ENCODE results near the gene COTL1.

The COTL1 gene

DNA sequence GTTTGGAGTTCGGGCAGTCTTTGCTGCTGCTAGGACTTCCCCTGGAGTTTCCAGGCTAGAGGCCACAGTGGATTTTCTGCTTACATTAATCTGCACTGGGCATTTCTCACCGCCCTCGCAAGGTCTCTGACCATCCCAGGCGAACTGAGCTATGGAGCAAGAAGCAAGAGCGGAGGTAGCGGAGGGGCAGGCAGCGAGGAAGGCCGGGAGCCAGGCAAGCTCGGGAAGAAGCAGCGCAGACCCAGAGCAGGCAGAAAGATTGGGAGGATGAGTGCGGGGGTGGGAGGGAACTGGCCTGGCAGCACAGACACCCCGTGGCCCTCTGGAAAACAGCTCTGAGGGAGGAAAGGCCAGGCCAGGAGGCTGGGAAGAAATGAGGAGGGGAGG lies 3.8 kb downstream of the COTL1 start:
- DNase-seq (ENCODE audit: low spot score) = no peak

GRCh38 chr16:84613408-84614072 lies 4.3 kb downstream of the COTL1 start:
- DNase-seq (ENCODE audit: low spot score) = no peak

DNA sequence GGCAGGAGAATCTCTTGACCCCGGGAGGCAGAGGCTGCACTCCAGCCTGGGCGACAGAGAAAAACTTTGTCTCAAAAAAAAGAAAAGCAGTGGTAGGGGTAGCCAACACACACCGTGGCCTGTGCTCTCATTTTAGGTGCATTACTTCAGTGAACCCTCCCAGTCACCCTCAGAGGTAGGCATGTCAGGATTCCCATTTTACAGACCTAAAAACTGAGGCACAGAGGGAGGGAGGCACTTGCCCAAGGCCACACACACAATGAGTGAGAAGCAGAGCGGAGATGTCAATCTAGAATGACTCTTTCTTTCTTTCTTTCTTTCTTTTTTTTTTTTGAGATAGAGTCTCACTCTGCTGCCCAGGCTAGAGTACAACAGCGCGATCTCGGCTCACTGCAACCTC lies 5.2 kb downstream of the COTL1 start:
- DNase-seq (ENCODE audit: low spot score) = no peak

DNA sequence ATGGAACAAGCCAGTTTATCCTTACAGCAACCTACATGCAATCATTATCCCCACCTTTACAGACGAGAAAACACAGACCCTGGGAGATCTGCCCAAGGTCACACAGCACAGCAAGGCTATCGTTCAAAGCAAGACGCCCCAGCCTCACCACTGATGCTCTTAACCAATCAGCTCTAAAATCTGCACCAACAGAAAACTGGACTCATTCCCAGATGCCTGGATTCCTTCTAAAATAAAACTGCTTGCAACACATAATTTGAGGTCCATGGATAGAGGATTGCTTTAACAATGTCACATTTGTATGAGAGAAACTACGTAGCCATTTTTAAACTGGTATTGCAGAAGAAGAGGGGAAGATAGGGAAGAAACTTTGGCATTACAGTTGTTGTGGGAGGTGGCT lies 6.8 kb downstream of the COTL1 start:
- DNase-seq (ENCODE audit: low spot score) = no peak

DNA sequence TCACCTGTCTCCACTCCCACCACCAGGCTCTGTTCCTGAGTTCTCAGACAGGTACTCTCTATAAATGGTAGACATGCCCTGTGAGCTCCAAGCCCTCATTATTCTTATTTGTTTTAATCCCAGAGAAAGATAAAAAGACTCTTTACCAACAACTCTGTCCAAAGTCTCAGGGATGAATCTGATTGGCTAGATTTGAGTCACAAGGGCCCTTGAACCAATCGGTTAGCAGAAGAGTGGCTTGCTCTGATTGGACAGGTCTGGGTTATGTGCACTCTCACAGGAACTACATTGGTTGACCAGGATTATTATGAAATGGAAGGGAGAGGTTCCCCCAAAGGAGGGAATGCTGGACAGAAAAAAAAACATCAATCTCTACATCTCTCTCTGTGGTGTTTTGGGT lies 7.5 kb downstream of the COTL1 start:
- no peak for DNase-seq (ENCODE audit: low spot score)

DNA sequence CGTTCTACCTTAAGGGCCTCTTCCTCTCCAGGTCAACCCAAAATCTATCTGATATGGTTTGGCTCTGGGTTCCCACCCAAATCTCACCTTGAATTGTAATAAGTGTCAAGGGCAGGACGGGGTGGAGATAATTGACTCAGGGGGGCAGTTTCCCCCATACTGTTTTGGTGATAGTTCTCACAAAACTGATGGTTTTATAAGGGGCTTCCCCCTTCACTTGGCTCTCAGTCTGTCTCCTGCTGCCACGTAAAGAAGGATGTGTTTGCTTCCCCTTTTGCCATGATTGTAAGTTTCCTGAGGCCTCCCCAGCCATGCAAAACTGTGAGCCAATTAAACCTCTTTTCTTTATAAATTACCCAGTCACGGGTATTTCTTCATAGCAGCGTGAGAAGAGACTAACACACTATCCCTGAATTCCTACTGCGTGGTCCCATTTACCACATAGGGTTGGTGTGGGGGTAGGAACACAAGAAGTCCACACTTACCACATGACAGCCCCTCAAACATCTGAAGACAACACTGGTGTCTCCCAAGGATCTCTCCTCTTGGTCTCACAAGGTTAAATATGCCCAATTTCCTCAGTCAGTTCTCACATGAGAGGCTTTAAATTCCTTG lies 8.2 kb downstream of the COTL1 start:
- DNase-seq (ENCODE audit: low spot score) = no peak

DNA sequence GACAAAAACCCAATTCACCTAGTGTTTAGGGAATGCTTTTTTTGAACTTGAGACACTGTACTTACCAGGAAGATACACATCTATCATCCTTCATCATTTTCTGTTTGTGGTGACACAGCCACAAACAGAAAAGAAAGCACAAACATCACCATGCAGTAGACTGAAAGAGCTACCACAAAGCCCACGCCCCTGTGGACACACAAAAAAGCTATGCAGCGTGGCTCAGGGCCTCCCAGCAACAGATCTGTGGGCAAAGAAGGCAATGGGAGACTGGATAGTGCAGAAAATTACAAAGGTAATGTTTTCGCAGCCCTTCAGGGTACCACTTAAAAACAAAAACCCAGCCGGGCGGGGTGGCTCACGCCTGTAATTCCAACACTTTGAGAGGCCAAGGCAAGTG lies 9.6 kb downstream of the COTL1 start:
- no peak for DNase-seq (ENCODE audit: low spot score)

DNA sequence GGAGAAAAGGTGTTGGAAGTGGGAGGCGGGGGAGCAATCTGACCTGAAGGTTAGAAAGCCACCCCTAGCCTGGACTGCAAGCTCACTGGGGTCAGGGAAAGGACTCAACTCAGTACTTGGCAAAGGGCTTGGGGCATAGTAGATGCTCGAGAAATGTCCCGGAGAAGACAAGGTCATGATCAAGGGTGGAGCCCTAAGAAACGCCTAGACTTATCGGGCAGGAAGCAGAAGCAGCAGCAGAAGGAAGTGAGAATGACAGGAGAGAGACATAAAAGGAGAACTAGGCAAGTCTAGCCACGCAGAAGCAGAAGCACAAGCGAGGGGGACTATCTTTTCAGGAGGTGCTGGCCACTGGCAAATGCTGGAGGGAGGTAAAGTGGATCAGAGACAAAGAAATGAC lies 10.2 kb downstream of the COTL1 start:
- peak; percentile 69 for DNase-seq (ENCODE audit: low spot score)

GRCh38 chr16:84607061-84607460 lies 10.8 kb downstream of the COTL1 start:
- DNase-seq (ENCODE audit: low spot score) = no peak

DNA sequence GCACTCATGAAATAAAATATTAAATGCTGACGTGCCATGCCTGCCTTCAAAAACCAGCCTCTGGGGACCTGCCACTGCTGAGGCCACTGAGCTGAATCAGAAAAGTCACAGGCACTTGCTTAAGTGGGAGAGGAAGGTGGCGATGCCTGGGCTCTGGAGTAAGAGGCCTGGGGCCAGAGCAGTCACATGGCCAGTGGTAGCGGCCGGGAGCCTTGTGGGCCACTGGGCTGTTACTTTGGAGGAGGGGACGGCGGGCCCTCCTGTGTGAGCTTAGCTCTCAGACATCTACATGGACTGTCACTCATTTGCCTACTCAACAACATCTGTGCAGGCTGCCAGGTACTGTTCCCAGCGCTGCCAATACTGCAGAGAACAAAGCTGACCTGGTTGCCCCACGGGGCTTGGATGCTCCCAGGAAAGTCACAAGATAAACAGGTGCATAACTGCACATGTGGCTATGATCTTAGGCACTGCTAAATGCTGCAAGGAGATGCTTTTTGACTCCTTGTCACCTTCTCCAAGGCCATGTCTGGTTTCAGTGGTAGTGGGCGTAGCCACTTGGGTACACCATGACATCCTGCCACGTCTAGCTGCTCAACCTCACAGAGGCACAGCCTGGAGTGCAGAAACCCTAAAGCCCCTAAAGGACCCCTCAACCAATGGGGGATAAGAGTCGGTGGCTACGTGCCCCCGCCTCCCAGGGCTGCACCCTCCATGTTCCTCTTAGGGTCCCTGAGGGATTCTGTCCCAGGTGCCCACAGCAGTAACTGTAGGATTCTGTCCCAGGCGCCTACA lies 11.6 kb downstream of the COTL1 start:
- peak; percentile 54 for DNase-seq (ENCODE audit: low spot score)

- no peak for DNase-seq (ENCODE audit: low spot score)
Observed at GRCh38 chr16:84605339-84605848, 12.5 kb downstream of the COTL1 start.

GRCh38 chr16:84604477-84605013 lies 13.3 kb downstream of the COTL1 start:
- DNase-seq (ENCODE audit: low spot score) = no peak

DNA sequence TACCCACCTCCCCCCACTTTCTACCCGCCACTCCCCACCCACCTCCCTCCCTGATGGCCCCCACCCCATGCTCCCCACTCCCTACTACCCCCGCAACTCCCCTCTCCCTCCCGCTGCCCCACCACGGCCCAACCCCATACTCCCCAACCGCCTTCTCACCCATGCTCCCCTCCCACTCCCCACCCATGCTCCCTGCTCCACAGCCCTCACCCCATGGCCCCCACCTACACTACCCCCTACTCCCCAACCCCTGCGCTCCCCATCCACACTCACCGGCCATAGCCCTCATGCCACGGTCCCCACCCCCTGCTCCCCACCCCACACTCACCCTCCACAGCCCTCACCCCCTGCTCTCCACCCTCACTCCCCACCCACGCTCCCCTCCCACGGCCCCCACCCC lies 13.9 kb downstream of the COTL1 start:
- DNase-seq (ENCODE audit: low spot score) = no peak

GRCh38 chr16:84603140-84603816 lies 14.6 kb downstream of the COTL1 start:
- DNase-seq (ENCODE audit: low spot score) = peak; percentile 84

- no peak for DNase-seq (ENCODE audit: low spot score)
Observed at GRCh38 chr16:84600343-84601229, 17.3 kb downstream of the COTL1 start.

- peak; percentile 83 for DNase-seq (ENCODE audit: low spot score)
Observed at GRCh38 chr16:84599521-84600202, 18.2 kb downstream of the COTL1 start.

DNA sequence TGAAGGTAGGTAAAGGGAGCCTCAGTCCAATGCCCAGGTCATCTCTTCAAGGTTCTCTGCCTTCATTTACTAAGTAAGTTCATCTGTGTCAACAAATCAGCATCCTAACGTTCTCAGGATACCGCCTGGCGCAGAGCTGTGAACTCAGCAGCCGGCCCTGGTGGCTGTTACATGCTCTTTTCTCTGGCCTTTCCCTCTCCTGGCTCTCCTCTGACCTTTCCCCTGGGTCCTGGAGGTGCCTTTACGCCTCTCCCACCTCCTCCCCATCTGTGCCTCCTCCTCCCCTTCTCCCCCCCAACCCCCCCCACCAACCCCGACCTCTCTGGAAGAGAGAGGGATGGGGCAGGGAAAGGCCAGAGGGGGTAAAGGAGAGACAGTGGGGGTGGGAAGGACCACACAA lies 19.5 kb downstream of the COTL1 start:
- no peak for DNase-seq (ENCODE audit: low spot score)

- no peak for DNase-seq (ENCODE audit: low spot score)
Observed at GRCh38 chr16:84597931-84598351, 19.9 kb downstream of the COTL1 start.

- DNase-seq (ENCODE audit: low spot score) = peak; percentile 69
Observed at GRCh38 chr16:84597528-84597896, 20.4 kb downstream of the COTL1 start.

DNA sequence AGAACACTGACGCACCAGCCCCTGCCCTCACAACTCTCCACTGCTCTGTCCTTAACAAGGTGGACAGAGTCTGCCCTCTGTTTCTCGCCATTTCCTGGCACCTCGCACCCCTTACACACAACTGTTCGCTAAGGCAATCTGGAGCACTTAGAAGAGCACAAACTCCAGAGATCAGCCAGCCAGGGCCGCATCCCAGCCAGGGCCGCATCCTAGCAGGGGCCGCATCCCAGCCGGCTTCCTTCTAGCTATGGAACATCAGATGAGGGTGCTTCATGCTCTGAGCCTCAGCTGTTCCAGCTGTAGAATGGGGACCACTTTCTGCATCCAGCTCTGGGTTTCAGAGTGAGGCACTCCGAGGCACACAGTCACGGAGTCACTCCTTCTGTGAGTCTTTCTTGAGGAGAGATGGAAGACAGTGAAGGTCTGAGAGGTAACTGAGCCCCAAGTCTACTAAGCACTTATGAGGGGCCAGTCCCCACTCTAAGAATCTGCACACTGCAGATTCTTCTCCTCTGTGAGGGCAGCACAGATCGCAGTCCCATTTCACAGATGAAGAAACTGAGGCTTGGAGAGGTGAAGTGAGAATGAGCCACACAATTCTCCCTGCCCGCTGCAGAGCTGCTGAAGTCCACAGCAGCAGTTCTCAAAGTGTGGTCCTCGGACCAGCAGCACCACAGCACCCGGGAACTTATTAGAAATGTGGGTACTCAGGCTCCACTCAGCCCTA lies 20.9 kb downstream of the COTL1 start:
- DNase-seq (ENCODE audit: low spot score) = no peak

All from Ammon's horn (tissue), 1 donor.